Measurements from ENCODE around the gene S100A6.

S100A6 gene

DNA sequence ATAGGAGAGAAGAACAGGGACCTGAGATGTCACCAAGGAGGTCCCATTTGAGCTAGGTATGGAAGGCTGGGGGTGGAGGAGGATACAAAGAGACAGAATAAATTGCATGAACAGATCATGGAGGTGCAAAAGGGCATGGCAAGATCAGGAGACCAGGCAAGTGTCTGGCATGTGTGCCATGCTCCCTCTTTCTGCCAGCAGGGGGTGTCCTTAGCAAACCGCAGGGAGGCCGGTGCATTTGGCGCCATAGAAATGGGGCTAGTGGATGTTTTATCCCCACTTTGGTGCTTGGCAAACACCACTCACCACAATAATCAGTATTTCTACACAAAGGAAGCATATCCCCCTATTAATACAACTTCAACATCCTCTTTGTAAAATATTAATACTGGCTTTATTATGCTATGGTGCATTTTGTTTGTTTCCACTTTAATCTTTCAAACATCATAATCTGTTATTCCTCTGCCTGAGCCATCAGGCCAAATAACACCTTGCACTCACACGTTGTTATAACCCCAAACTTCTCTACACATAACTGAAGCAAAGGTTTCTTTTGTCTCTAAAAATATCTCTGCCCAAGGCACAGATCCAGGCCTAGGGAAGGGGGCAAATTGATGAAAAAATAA, 25.9 kb downstream of the S100A6 start:
- H3K4me3 ChIP-seq (ENCODE audit: low read depth, low read length), result no peak overlapping the region
- no peak overlapping the region for H3K27ac ChIP-seq
- H3K27me3 ChIP-seq (replicated peaks), result no peaks in the 10 kb centered on the region
- in situ Hi-C loops (cut with HindIII; ENCODE audit: low pct_ligation_motif_present, low sequenced_read_pairs), result no loop called here
- DNase-seq, result no peak
- H3K36me3 ChIP-seq (replicated peaks), result no peaks in the 10 kb centered on the region
- TF ChIP-seq CTCF (IDR thresholded peaks at IDR 0.05; ENCODE audit: low read depth, low read length, missing control alignments), result peak; percentile 87

GRCh38 chr1:153509036-153509435, 26.8 kb downstream of the S100A6 start:
- in situ Hi-C loops (cut with HindIII; ENCODE audit: low pct_ligation_motif_present, low sequenced_read_pairs), result no loop called here

GRCh38 chr1:153507926-153508583, 27.7 kb downstream of the S100A6 start:
- Histone ChIP-seq H3K27me3 (replicated peaks) (no peaks in the 10 kb centered on the region), H3K27ac (no peak overlapping the region), H3K4me3 (ENCODE audit: low read depth, low read length) (no peak overlapping the region), H3K36me3 (replicated peaks) (no peaks in the 10 kb centered on the region)
- no peak for DNase-seq
- in situ Hi-C loops (cut with HindIII; ENCODE audit: low pct_ligation_motif_present, low sequenced_read_pairs), result no loop called here
- no peak for TF ChIP-seq CTCF (IDR thresholded peaks at IDR 0.05; ENCODE audit: low read depth, low read length, missing control alignments)

More at GRCh38 chr1:153509036-153509435, 26.8 kb downstream of the S100A6 start:
- H3K27me3 ChIP-seq (replicated peaks), result no peaks in the 10 kb centered on the region
- no peaks in the 10 kb centered on the region for H3K36me3 ChIP-seq (replicated peaks)
- no peak for DNase-seq
- no peak overlapping the region for H3K27ac ChIP-seq
- TF ChIP-seq CTCF (IDR thresholded peaks at IDR 0.05; ENCODE audit: low read depth, low read length, missing control alignments), result no peak
- no peak overlapping the region for H3K4me3 ChIP-seq (ENCODE audit: low read depth, low read length)

DNA sequence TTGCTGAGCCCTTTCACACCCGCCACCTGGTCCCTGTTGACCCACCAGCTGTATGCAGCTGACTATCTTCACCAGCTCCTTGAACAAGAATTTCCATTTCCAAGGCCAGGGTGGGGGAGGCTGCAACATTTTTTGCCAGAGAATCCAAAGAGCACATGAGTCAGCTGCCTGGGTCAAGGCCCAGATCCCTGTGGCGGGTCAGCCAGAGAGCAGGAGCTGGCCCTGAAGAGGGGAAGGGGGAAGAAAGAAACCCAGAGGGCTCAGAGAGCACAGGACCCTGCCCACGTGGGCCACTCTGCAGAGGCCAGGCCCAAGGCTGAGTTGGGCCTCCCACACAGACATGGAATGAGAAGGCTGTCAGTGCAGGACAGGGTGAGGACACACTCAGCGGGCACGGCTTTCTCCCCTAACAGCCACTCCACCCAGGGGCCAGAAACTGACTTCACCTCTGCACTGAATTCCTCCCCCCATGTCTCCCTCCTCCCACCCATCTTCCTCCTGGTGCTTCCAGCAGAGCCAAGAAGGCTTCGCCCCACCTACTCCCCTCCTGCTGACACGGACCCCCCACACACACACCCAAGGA, 28.9 kb downstream of the S100A6 start:
- no peak for TF ChIP-seq CTCF (IDR thresholded peaks at IDR 0.05; ENCODE audit: low read depth, low read length, missing control alignments)
- Histone ChIP-seq H3K27ac (no peak overlapping the region), H3K27me3 (replicated peaks) (no peaks in the 10 kb centered on the region), H3K36me3 (replicated peaks) (no peaks in the 10 kb centered on the region), H3K4me3 (ENCODE audit: low read depth, low read length) (no peak overlapping the region)
- DNase-seq, result peak; percentile 77
- in situ Hi-C loops (cut with HindIII; ENCODE audit: low pct_ligation_motif_present, low sequenced_read_pairs), result no loop called here

DNA sequence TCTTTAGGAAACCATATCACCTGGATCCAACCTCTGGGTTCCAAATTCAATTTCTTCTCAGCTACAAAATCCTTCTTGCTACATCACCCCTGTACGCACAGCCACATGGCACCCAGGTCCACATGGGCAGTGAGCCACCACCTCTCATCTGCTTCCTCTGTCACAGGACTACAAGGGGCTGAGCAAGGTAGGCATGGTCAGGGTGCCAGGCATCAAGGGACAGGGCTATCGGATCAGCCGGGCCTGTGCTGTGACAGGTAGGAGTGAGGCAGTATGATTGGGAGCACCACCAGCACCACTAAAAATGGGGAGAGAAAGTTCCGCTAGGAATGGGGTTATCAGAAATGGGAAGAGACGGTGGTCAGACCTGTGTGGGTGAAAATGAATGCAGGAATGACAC, 29.4 kb downstream of the S100A6 start:
- no peak for TF ChIP-seq CTCF (IDR thresholded peaks at IDR 0.05; ENCODE audit: low read depth, low read length, missing control alignments)
- Histone ChIP-seq H3K36me3 (replicated peaks) (no peaks in the 10 kb centered on the region), H3K4me3 (ENCODE audit: low read depth, low read length) (no peak overlapping the region), H3K27ac (no peak overlapping the region), H3K27me3 (replicated peaks) (no peaks in the 10 kb centered on the region)
- in situ Hi-C loops (cut with HindIII; ENCODE audit: low pct_ligation_motif_present, low sequenced_read_pairs), result no loop called here
- DNase-seq, result no peak

Measured in brain microvascular endothelial cell (primary cell).